ENCODE data around the gene SSMEM1.

DNA sequence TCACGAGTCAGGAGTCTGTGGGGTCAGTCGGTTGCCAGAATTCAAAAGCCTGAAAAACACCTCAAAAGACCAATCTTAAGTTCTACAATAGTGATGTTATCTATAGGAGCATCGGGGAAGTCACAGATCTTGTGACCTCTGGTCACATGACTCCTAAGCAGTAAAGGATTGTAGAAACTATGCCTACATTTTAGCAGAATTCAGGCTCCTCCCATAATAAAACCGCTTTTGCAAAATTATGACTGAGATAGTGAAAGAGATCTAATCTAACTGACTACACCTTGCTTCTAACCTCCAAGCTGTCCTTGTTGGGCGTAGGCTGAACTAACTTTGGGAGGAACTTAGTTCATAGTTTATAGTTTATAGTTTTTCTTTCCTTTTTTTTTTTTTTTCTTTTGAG lies 16.6 kb downstream of the SSMEM1 start:
- TF ChIP-seq, protein P1, sequence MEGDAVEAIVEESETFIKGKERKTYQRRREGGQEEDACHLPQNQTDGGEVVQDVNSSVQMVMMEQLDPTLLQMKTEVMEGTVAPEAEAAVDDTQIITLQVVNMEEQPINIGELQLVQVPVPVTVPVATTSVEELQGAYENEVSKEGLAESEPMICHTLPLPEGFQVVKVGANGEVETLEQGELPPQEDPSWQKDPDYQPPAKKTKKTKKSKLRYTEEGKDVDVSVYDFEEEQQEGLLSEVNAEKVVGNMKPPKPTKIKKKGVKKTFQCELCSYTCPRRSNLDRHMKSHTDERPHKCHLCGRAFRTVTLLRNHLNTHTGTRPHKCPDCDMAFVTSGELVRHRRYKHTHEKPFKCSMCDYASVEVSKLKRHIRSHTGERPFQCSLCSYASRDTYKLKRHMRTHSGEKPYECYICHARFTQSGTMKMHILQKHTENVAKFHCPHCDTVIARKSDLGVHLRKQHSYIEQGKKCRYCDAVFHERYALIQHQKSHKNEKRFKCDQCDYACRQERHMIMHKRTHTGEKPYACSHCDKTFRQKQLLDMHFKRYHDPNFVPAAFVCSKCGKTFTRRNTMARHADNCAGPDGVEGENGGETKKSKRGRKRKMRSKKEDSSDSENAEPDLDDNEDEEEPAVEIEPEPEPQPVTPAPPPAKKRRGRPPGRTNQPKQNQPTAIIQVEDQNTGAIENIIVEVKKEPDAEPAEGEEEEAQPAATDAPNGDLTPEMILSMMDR (IDR thresholded peaks at IDR 0.05; ENCODE audit: insufficient read depth, low read length, poor library complexity, severe bottlenecking): no peak
- TF ChIP-seq EZH2phosphoT487 (conservative IDR thresholded peaks at IDR 0.05; ENCODE audit: low read length): no peak

Measured in SU-DHL-6 (cell line).